Sigmoid colon (tissue), 7 donors: ENCODE measurements around the gene ASB18. TPM values are rescaled to one million over a fixed set of nuclear protein-coding genes. Genes with fewer than 3 reads are reported as not detected.

Source experiments
- DNase-seq: peaks from one replicate; pipeline ENCODE4 v3.0.0-alpha.2; 2019
- H3K27ac ChIP-seq, 4 donors: fragments of 200-600 bp; sonication (generic); one replicate each; pipeline ENCODE4 v1.5.1; 2016 to 2019; ENCODE audit warnings: mild to moderate bottlenecking in 1 of 4
- H3K27me3 ChIP-seq, 3 donors: fragments of 200-600 bp; sonication (generic); one replicate each; pipeline ENCODE4 v1.5.1; 2019; ENCODE audit warnings: mild to moderate bottlenecking in 1 of 3
- H3K36me3 ChIP-seq, 4 donors: fragments of 200-600 bp; sonication (generic); one replicate each; pipeline ENCODE4 v1.5.1; 2016 to 2019
- H3K4me1 ChIP-seq, 4 donors: fragments of 200-600 bp; sonication (generic); one replicate each; pipeline ENCODE4 v1.5.1; 2017 to 2019
- H3K4me3 ChIP-seq, 4 donors: fragments of 200-600 bp; sonication (generic); one replicate each; pipeline ENCODE4 v1.5.1; 2017 to 2019; ENCODE audit warnings: mild to moderate bottlenecking in 2 of 4, moderate library complexity in 1 of 4
- H3K9me3 ChIP-seq, 4 donors: fragments of 200-600 bp in 3 of 4; sonication (generic) in 3 of 4; one replicate each; pipeline versions ENCODE4 v1.5.1 to v1.6.1; 2013 to 2019
- EP300 ChIP-seq, 4 donors: sonication (generic); formaldehyde crosslinking; IDR thresholded peaks; one replicate each; pipeline ENCODE4 v1.6.1; 2017; ENCODE audit warnings: antibody characterized with exemption in 4 of 4
- POLR2A ChIP-seq, 2 donors: fragments of 450-650 bp; IDR thresholded peaks; one replicate each; pipeline ENCODE4 v1.6.1; 2016; ENCODE audit warnings: antibody characterized with exemption in 2 of 2, mild to moderate bottlenecking in 2 of 2, moderate library complexity in 2 of 2
- POLR2AphosphoS5 ChIP-seq, 4 donors: sonication (generic); formaldehyde crosslinking; IDR thresholded peaks; one replicate each; pipeline ENCODE4 v1.6.1; 2017; ENCODE audit warnings: antibody characterized with exemption in 4 of 4
- WGBS, 2 donors: extraction: QIAGEN DNeasy Blood & Tissue Kit; methylation state at CpG; one replicate each; pipeline ENCODE4 v1.1.7; 2013; 5-methylcytosine and 5-hydroxymethylcytosine counted together
- intact Hi-C: fragments of 100-400 bp; cut with DNase I; formaldehyde crosslinking; loops from one replicate; pipeline ENCODE4 v1.15.1; 2023
- polyA plus RNA-seq, 3 donors: library from polyadenylated mRNA; stranded (reverse); fragments of 200-250 nt; gene quantifications; one replicate each; pipeline ENCODE4 v1.2.3, GENCODE V29; 2013
- total RNA-seq, 4 donors: library from RNA; depleted of rRNA; stranded (reverse); fragments of >200 nt; gene quantifications; one replicate each; pipeline ENCODE4 v1.1.0, GENCODE V29; 2016
- TF ChIP-seq, protein P1 (sequence below), 4 experiments: fragments of 450-650 bp in 3 of 4; fragments of 200-600 bp in 1 of 4; IDR thresholded peaks; one replicate each; pipeline ENCODE4 v1.5.1; 2016 to 2019; ENCODE audit warnings: antibody characterized with exemption in 4 of 4, mild to moderate bottlenecking in 3 of 4, moderate library complexity in 2 of 4
- donor health status: healthy with polysubstance abuse.
- donor health status: Bipolar disorder and iron deficiency.
- donor health status: healthy.

The ASB18 gene
- total and polyA plus RNA-seq, 7 donors, result not detected

- Histone ChIP-seq H3K9me3 (no peaks in the 10 kb centered on the region), H3K4me3 (peak within 1 kb of the TSS in 3 of 4 donors; percentile 20 to 42 (median 38)), H3K4me1 (peaks cover 0 to 74% (median 71%) of the 10 kb centered on the region in 4 donors), H3K27me3 (peaks cover 93 to 100% (median 100%) of the 10 kb centered on the region in 3 donors), H3K36me3 (no peaks in the 10 kb centered on the region), H3K27ac (no peak within 1 kb of the TSS)
- peak; percentile 21 for DNase-seq
- 3 to 6% methylated on average over 105 of the region's 105 CpGs for WGBS, 2 donors
- TF ChIP-seq POLR2AphosphoS5 (IDR thresholded peaks at IDR 0.05) (no peak), EP300 (IDR thresholded peaks at IDR 0.05) (no peak), POLR2A (IDR thresholded peaks at IDR 0.05) (no peak)
- TF ChIP-seq, protein P1, sequence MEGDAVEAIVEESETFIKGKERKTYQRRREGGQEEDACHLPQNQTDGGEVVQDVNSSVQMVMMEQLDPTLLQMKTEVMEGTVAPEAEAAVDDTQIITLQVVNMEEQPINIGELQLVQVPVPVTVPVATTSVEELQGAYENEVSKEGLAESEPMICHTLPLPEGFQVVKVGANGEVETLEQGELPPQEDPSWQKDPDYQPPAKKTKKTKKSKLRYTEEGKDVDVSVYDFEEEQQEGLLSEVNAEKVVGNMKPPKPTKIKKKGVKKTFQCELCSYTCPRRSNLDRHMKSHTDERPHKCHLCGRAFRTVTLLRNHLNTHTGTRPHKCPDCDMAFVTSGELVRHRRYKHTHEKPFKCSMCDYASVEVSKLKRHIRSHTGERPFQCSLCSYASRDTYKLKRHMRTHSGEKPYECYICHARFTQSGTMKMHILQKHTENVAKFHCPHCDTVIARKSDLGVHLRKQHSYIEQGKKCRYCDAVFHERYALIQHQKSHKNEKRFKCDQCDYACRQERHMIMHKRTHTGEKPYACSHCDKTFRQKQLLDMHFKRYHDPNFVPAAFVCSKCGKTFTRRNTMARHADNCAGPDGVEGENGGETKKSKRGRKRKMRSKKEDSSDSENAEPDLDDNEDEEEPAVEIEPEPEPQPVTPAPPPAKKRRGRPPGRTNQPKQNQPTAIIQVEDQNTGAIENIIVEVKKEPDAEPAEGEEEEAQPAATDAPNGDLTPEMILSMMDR (IDR thresholded peaks at IDR 0.05), result no peak
- intact Hi-C loops, result no loop called here
These were observed 95.8 kb downstream of the ASB18 start, which contains the start of gene GBX2 for GRCh38 chr2:236168110-236169080. Gene GBX2, minus strand, starts transcription at chr2:236168386. Its CDS starts 415 bp downstream, at chr2:236167971.

DNA sequence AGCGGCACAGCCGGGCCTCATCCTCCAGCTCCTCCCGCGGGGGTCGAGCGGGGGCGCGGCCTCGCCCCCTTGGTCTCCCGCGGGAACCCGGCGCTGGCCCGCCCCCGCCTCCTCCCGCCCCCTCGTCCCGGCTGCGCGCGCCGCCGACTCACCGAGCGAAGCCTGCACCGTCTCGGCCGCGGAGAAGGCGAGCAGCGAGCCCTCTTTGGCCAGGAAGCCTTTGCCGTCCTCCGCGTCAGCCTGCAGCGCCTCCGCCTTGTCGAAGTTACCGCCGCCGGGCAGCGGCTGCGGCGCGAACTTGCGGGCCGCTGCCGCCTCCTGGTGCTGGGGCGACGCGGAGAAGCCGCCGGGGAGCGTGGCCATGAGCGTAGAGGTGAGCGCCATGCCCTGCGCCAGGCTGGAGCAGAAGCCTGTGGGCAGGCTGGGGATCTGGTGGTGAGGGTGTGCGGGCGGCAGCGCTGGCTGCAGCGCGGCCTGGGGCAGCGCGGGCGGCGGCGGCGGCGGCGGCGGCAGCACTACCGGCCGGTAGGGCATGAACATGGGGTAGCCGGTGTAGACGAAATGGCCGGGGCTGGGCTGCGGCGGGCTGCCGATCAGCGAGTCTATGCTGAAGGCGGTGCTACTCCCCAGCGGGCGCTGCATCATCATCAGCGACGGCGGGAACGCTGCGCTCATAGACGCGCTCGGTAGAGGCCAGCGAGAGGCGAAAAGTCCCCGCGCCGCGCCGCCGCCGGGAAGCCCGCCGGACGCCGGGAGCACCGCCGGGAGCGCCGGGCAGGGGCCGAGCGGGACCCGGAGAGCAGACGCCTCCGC, 96.7 kb downstream of the ASB18 start:
- intact Hi-C loops, result no loop called here
- no peaks in the 10 kb centered on the region for H3K36me3 ChIP-seq
- no peak for DNase-seq
- no peak overlapping the region for H3K27ac ChIP-seq
- peaks cover 0 to 70% (median 68%) of the 10 kb centered on the region in 4 donors for H3K4me1 ChIP-seq
- WGBS, 2 donors, result 2 to 3% methylated on average over 112 of the region's 112 CpGs
- H3K4me3 ChIP-seq, result peak overlapping the region in 3 of 4 donors; percentile 20 to 42 (median 38)
- no peak for TF ChIP-seq EP300 (IDR thresholded peaks at IDR 0.05)
- no peak for TF ChIP-seq POLR2A (IDR thresholded peaks at IDR 0.05)
- no peaks in the 10 kb centered on the region for H3K9me3 ChIP-seq
- peaks cover 90 to 100% (median 100%) of the 10 kb centered on the region in 3 donors for H3K27me3 ChIP-seq

DNA sequence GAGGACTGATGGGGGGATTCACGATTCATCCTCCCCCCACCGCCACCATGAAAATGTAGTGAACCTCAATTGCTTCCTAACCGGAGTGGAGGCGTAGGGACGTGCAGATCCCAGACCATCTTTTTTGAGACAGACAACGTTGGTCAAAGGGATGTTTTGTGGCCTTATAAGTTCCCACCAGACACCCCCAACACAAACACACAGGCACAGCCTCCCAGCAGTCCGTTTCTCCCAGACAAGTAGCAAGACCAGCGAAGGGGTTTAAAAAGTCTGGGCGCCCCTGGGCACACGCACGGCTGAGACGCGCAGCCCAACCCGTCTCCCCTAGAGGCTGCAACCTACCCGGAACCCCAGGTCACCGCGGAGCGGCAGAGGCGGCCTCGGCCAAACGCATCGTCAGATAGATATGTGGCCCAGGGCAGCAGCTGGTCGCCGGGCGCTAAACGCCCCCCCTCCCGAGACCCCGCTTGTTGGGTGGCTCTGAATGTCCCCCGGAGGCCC, 97.4 kb downstream of the ASB18 start:
- peak overlapping the region in 3 of 4 donors; percentile 20 to 42 (median 38) for H3K4me3 ChIP-seq
- TF ChIP-seq POLR2AphosphoS5 (IDR thresholded peaks at IDR 0.05), result no peak
- no peak for TF ChIP-seq POLR2A (IDR thresholded peaks at IDR 0.05)
- TF ChIP-seq, protein P1 (IDR thresholded peaks at IDR 0.05), result no peak
- no peak for TF ChIP-seq EP300 (IDR thresholded peaks at IDR 0.05)
- H3K27ac ChIP-seq, result no peak overlapping the region
- H3K4me1 ChIP-seq, result peaks cover 0 to 64% (median 64%) of the 10 kb centered on the region in 4 donors
- 3 to 4% methylated on average over 29 of the region's 29 CpGs for WGBS, 2 donors
- no peaks in the 10 kb centered on the region for H3K9me3 ChIP-seq
- intact Hi-C loops, result no loop called here
- H3K27me3 ChIP-seq, result peaks cover 87 to 100% (median 99%) of the 10 kb centered on the region in 3 donors
- no peak for DNase-seq
- H3K36me3 ChIP-seq, result no peaks in the 10 kb centered on the region

DNA sequence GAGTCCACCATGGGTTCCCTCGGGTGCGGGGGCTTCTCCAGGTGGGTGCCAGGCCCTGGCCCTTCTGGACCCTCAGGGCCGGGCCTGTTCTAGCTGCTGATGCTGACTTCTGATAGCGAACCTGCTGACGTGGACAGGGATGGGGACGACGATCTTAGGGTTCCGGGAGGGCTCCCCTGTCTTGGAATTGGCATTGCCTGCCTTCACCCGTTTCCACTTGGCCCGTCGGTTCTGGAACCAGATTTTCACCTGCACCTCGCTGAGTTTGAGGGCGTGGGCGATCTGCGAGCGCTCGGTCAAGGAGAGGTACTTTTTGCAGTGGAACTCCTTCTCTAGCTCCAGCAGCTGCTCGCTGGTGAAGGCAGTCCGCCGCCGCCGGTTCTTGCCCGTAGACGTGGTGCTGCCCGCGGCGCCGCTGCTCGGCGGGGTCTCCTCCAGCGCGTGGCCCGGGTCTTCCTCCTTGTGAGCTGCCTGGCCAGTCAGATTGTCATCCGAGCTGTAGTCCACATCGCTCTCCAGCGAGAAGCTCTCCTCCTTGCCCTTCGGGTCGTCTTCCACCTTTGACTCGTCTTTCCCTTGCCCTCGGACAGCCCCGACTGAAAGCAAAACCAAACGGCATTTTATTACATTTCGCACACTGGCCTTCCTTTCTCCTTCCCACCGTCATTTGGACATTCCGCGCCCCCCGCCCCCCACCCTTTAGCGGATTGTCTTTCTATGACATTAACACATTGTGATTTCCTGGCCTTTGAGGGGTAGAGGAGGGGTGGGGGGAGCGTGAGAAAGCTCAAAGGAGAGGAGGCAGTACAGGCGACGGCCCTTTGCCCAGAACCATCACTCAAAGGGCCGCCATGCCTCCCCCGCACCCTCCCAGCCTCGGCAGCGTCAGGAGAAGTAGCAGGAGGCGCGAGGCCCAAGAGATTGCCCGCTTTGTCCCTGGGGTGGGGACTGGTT, 98.1 kb downstream of the ASB18 start:
- no peak overlapping the region for H3K27ac ChIP-seq
- no peak for DNase-seq
- no peaks in the 10 kb centered on the region for H3K36me3 ChIP-seq
- WGBS, 2 donors, result 4 to 5% methylated on average over 58 of the region's 58 CpGs
- H3K9me3 ChIP-seq, result no peaks in the 10 kb centered on the region
- peaks cover 0 to 63% (median 58%) of the 10 kb centered on the region in 4 donors for H3K4me1 ChIP-seq
- H3K4me3 ChIP-seq, result peak overlapping the region in 3 of 4 donors; percentile 11 to 42 (median 16)
- intact Hi-C loops, result no loop called here
- peaks cover 86 to 100% (median 99%) of the 10 kb centered on the region in 3 donors for H3K27me3 ChIP-seq
- TF ChIP-seq POLR2A (IDR thresholded peaks at IDR 0.05), result no peak
- TF ChIP-seq EP300 (IDR thresholded peaks at IDR 0.05), result no peak
- TF ChIP-seq, protein P1 (IDR thresholded peaks at IDR 0.05), result no peak
- TF ChIP-seq POLR2AphosphoS5 (IDR thresholded peaks at IDR 0.05), result no peak
